Right lobe of liver (tissue), 6 donors: Measurements from ENCODE around the gene UBE2E1. TPM values are rescaled to one million over a fixed set of nuclear protein-coding genes. Genes with fewer than 3 reads are reported as not detected.

Source experiments
- ATAC-seq, 4 donors: fragments of 200-7000 bp; cut with Tn5 transposase; one replicate each; pipeline ENCODE4 v1.9.1; 2020; ENCODE audit warnings: mild to moderate bottlenecking in 4 of 4, moderate library complexity in 4 of 4
- DNase-seq, 3 donors: peaks; one replicate each; pipeline ENCODE4 v3.0.0-alpha.2; 2020
- H3K27ac ChIP-seq, 3 donors: fragments of 200-600 bp; one replicate each; pipeline ENCODE4 v1.8.0; 2022
- H3K27me3 ChIP-seq, 2 donors: fragments of 200-600 bp; one replicate each; pipeline ENCODE4 v1.8.0; 2022
- H3K36me3 ChIP-seq, 4 donors: fragments of 200-600 bp; sonication (generic) in 1 of 4; one replicate each; pipeline versions ENCODE4 v1.5.1 to v1.8.0; 2017 to 2022; ENCODE audit warnings: control low read depth in 1 of 4
- H3K4me1 ChIP-seq, 4 donors: fragments of 200-600 bp; sonication (generic) in 1 of 4; one replicate each; pipeline versions ENCODE4 v1.5.1 to v1.8.0; 2017 to 2022; ENCODE audit warnings: control low read depth in 1 of 4
- H3K4me3 ChIP-seq, 3 donors: fragments of 200-600 bp; one replicate each; pipeline ENCODE4 v1.8.0; 2022
- H3K9me3 ChIP-seq, 4 donors: fragments of 200-600 bp; sonication (generic) in 1 of 4; one replicate each; pipeline versions ENCODE4 v1.5.1 to v1.8.0; 2017 to 2022; ENCODE audit warnings: control low read depth in 1 of 4
- POLR2A ChIP-seq: fragments of 450-650 bp; IDR thresholded peaks from one replicate; pipeline ENCODE4 v1.6.1; 2017; ENCODE audit warnings: antibody characterized with exemption, mild to moderate bottlenecking
- WGBS: methylation state at CpG from one replicate; pipeline ENCODE4 v1.1.6; 2018; ENCODE audit warnings: low coverage, low lambda C conversion rate; ENCODE audit not compliant: insufficient coverage; ENCODE audit errors: missing lambda C conversion rate; 5-methylcytosine and 5-hydroxymethylcytosine counted together
- intact Hi-C, 2 donors: fragments of 100-400 bp; cut with DNase I; formaldehyde crosslinking; loops; one replicate each; pipeline versions ENCODE4 v1.11.2 to v1.14.1; 2022
- total RNA-seq, 6 experiments: library from RNA; depleted of rRNA in 2 of 6; stranded (reverse); fragments of >200 nt in 2 of 6; fragmentation: NEBNext Ultra II Directional in 3 of 6; extraction: Animal tissue kit (Norgen Biotek cat#: 25700) in 3 of 6; gene quantifications; one replicate each; pipeline versions ENCODE4 v1.1.0 to v1.2.4, GENCODE V29; 2016 to 2023
- TF ChIP-seq, protein P1 (sequence below), 4 donors: fragments of 200-600 bp in 3 of 4; fragments of 450-650 bp in 1 of 4; IDR thresholded peaks; one replicate each; pipeline versions ENCODE4 v1.5.1 to v1.8.0; 2016 to 2022; ENCODE audit warnings: antibody characterized with exemption in 4 of 4, mild to moderate bottlenecking in 2 of 4
- donor health status: DM: no; HTN: yes; CAD: no.
- donor health status: DM: no; HTN: no; CAD: no.
- donor health status: DM: no; HTN: no; CAD: no.
- donor health status: DM: no; HTN: yes; CAD: no.
- donor health status: DM: no; HTN: yes; CAD: no.

Gene UBE2E1
- total RNA-seq, 6 experiments from 2014 or later, result 20.8 to 40.4 (median 29.7) TPM

GRCh38 chr3:23821858-23822257 is 16.1 kb downstream of the UBE2E1 start:
- Histone ChIP-seq H3K4me1 (peaks cover 0 to 4% (median 0%) of the 10 kb centered on the region in 4 donors), H3K27ac (no peak overlapping the region), H3K4me3 (no peak overlapping the region), H3K9me3 (no peaks in the 10 kb centered on the region), H3K27me3 (no peaks in the 10 kb centered on the region), H3K36me3 (no peaks in the 10 kb centered on the region)
- 75% methylated on average over 1 of the region's 1 CpG for WGBS
- TF ChIP-seq, protein P1, sequence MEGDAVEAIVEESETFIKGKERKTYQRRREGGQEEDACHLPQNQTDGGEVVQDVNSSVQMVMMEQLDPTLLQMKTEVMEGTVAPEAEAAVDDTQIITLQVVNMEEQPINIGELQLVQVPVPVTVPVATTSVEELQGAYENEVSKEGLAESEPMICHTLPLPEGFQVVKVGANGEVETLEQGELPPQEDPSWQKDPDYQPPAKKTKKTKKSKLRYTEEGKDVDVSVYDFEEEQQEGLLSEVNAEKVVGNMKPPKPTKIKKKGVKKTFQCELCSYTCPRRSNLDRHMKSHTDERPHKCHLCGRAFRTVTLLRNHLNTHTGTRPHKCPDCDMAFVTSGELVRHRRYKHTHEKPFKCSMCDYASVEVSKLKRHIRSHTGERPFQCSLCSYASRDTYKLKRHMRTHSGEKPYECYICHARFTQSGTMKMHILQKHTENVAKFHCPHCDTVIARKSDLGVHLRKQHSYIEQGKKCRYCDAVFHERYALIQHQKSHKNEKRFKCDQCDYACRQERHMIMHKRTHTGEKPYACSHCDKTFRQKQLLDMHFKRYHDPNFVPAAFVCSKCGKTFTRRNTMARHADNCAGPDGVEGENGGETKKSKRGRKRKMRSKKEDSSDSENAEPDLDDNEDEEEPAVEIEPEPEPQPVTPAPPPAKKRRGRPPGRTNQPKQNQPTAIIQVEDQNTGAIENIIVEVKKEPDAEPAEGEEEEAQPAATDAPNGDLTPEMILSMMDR (IDR thresholded peaks at IDR 0.05), result no peak
- no peak for TF ChIP-seq POLR2A
- DNase-seq (no peak), ATAC-seq (no peak)
- intact Hi-C loops, result no loop called here

DNA sequence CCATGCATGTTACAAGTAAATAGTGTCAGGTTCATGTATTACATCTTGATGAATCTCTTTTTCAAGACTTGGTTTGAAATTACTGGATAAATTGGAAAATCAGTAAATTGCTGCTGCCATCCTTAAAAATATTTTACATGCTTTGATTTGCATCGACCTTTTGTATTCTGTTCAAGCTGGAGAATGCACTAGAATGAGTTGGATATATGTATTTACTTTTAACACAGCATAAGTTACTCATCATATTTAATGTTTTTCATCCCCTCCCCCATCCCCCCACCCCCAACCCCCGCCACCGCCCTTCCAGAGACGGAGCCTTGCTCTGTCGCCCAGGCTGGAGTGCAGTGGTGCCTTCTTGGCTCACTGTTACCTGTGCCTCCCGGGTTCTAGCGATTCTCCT is 16.8 kb downstream of the UBE2E1 start:
- DNase-seq (no peak), ATAC-seq (no peak)
- H3K27ac ChIP-seq, result no peak overlapping the region
- TF ChIP-seq, protein P1 (IDR thresholded peaks at IDR 0.05), result no peak
- no peak for TF ChIP-seq POLR2A
- H3K9me3 ChIP-seq, result no peaks in the 10 kb centered on the region
- no peak overlapping the region for H3K4me3 ChIP-seq
- H3K36me3 ChIP-seq, result no peaks in the 10 kb centered on the region
- WGBS, result 82% methylated on average over 6 of the region's 7 CpGs
- intact Hi-C loops, result no loop called here
- H3K27me3 ChIP-seq, result no peaks in the 10 kb centered on the region
- peaks cover 0 to 4% (median 0%) of the 10 kb centered on the region in 4 donors for H3K4me1 ChIP-seq

DNA sequence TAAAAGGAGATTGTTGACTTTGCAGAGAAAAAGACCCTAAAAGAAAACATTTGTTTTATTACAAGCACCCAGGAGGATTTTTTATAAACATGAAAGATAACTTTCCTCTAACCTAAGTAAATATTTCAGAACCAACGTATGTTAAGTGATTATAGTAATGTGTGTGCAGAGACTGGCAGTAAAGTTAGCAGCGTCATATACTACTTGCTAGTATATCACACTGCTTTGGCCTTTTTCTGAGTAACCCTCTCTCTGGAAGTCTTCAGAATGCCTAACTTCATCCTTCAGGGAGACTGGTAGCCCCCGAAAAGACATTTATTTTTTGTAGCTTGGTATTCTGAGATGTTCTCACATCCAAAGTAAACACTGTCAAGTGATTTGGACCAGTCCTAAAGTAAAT is 17.9 kb downstream of the UBE2E1 start:
- TF ChIP-seq, protein P1 (IDR thresholded peaks at IDR 0.05), result no peak
- no peak for TF ChIP-seq POLR2A
- Histone ChIP-seq H3K27ac (no peak overlapping the region), H3K36me3 (no peaks in the 10 kb centered on the region), H3K9me3 (no peaks in the 10 kb centered on the region), H3K27me3 (no peaks in the 10 kb centered on the region), H3K4me3 (no peak overlapping the region), H3K4me1 (peaks cover 0 to 4% (median 0%) of the 10 kb centered on the region in 4 donors)
- 63% methylated on average over 3 of the region's 3 CpGs for WGBS
- DNase-seq (no peak), ATAC-seq (no peak)
- intact Hi-C loops, result no loop called here

- H3K27ac ChIP-seq, result no peak overlapping the region
- H3K9me3 ChIP-seq, result no peaks in the 10 kb centered on the region
- intact Hi-C loops, result no loop called here
- no peak overlapping the region for H3K4me3 ChIP-seq
- peak; percentile 23 to 62 (median 28) for ATAC-seq
- 52% methylated on average over 5 of the region's 5 CpGs for WGBS
- H3K27me3 ChIP-seq, result no peaks in the 10 kb centered on the region
- no peak for DNase-seq
- TF ChIP-seq, protein P1 (IDR thresholded peaks at IDR 0.05), result no peak
- no peak for TF ChIP-seq POLR2A
- H3K4me1 ChIP-seq, result no peaks in the 10 kb centered on the region
- H3K36me3 ChIP-seq, result no peaks in the 10 kb centered on the region
These were observed 19.1 kb downstream of the UBE2E1 start for GRCh38 chr3:23824699-23825444.
